H9 (cell line): Measurements from ENCODE around the gene SRRT. TPM values are rescaled to one million over a fixed set of nuclear protein-coding genes. Genes with fewer than 3 reads are reported as not detected.
A peak's percentile ranks its signal among the peaks of the same experiment; 100 is the strongest.

ENCODE experiments used
- DNase-seq: peaks from one replicate; pipeline ENCODE4 v3.0.0-alpha.2; 2017
- H2AFZ ChIP-seq: one replicate; pipeline ENCODE4 v1.6.1; 2013; ENCODE audit warnings: mild to moderate bottlenecking, low read length, control low read depth, moderate library complexity
- H2AK5ac ChIP-seq: 2 replicates; pipeline ENCODE4 v1.6.1; 2013; ENCODE audit warnings: low read length, control low read depth, mixed read lengths; ENCODE audit not compliant: insufficient read length
- H2BK120ac ChIP-seq: one replicate; pipeline ENCODE4 v1.6.1; 2013; ENCODE audit warnings: low read depth, mild to moderate bottlenecking, low read length, control low read depth, inconsistent platforms; ENCODE audit not compliant: poor library complexity, severe bottlenecking
- H2BK12ac ChIP-seq: 2 replicates; pipeline ENCODE4 v1.6.1; 2013; ENCODE audit warnings: low read length, control low read depth, mixed read lengths, low read depth; ENCODE audit not compliant: insufficient read length
- H2BK15ac ChIP-seq: 2 replicates; pipeline ENCODE4 v1.6.1; 2013; ENCODE audit warnings: low read depth, low read length, control low read depth
- H2BK20ac ChIP-seq: one replicate; pipeline ENCODE4 v1.6.1; 2013; ENCODE audit warnings: low read depth, mild to moderate bottlenecking, low read length, control low read depth, inconsistent platforms; ENCODE audit not compliant: poor library complexity, severe bottlenecking
- H2BK5ac ChIP-seq: 2 replicates; pipeline ENCODE4 v1.6.1; 2013; ENCODE audit warnings: low read length, control low read depth, mixed read lengths; ENCODE audit not compliant: insufficient read length
- H3K14ac ChIP-seq: 2 replicates; pipeline ENCODE4 v1.6.1; 2013; ENCODE audit warnings: low read length, control low read depth; ENCODE audit not compliant: insufficient read depth
- H3K18ac ChIP-seq: 2 replicates; pipeline ENCODE4 v1.6.1; 2013; ENCODE audit warnings: low read depth, mild to moderate bottlenecking, mixed read lengths, low read length, control low read depth; ENCODE audit not compliant: insufficient read length
- H3K23ac ChIP-seq: 2 replicates; pipeline ENCODE4 v1.6.1; 2013; ENCODE audit warnings: low read length, control low read depth, mixed read lengths, low read depth; ENCODE audit not compliant: insufficient read length
- H3K23me2 ChIP-seq: 2 replicates; pipeline ENCODE4 v1.6.1; 2013; ENCODE audit warnings: low read depth, mild to moderate bottlenecking, mixed read lengths, low read length, control low read depth; ENCODE audit not compliant: insufficient read length, poor library complexity, severe bottlenecking
- H3K27ac ChIP-seq: 2 replicates; pipeline ENCODE4 v1.5.1; 2013; ENCODE audit warnings: low read length, control low read depth, mixed read lengths, low read depth; ENCODE audit not compliant: insufficient read length
- H3K27me3 ChIP-seq: 2 replicates; pipeline ENCODE4 v1.6.1; 2013; ENCODE audit warnings: low read length, control low read depth, inconsistent platforms; ENCODE audit not compliant: insufficient read depth
- H3K4ac ChIP-seq: 2 replicates; pipeline ENCODE4 v1.6.1; 2013; ENCODE audit warnings: low read depth, mild to moderate bottlenecking, control low read depth, inconsistent platforms, low read length, moderate library complexity
- H3K4me1 ChIP-seq: 2 replicates; pipeline ENCODE4 v1.6.1; 2013; ENCODE audit warnings: low read length, control low read depth, inconsistent platforms; ENCODE audit not compliant: insufficient read depth
- H3K4me2 ChIP-seq: 2 replicates; pipeline ENCODE4 v1.6.1; 2013; ENCODE audit warnings: low read length, control low read depth, mixed read lengths; ENCODE audit not compliant: insufficient read length, insufficient read depth
- H3K56ac ChIP-seq: 2 replicates; pipeline ENCODE4 v1.6.1; 2013; ENCODE audit warnings: low read depth, mild to moderate bottlenecking, mixed read lengths, low read length, control low read depth; ENCODE audit not compliant: insufficient read length
- H3K79me1 ChIP-seq: 2 replicates; pipeline ENCODE4 v1.6.1; 2013; ENCODE audit warnings: low read depth, mild to moderate bottlenecking, moderate library complexity, low read length, control low read depth, inconsistent platforms; ENCODE audit not compliant: insufficient read depth, poor library complexity, severe bottlenecking
- H3K79me2 ChIP-seq: 2 replicates; pipeline ENCODE4 v1.6.1; 2013; ENCODE audit warnings: low read length, control low read depth, inconsistent platforms; ENCODE audit not compliant: insufficient read depth
- H3K9ac ChIP-seq: 2 replicates; pipeline ENCODE4 v1.6.1; 2013; ENCODE audit warnings: low read length, control low read depth, mixed read lengths; ENCODE audit not compliant: insufficient read length; ENCODE audit errors: extremely low read depth
- H3K9me3 ChIP-seq: one replicate; pipeline ENCODE4 v1.6.1; 2013; ENCODE audit warnings: low read depth, low read length, inconsistent platforms; ENCODE audit not compliant: control insufficient read depth
- H3T11ph ChIP-seq: one replicate; pipeline ENCODE4 v1.6.1; 2013; ENCODE audit warnings: mild to moderate bottlenecking, low read length, control low read depth, inconsistent platforms
- H4K20me1 ChIP-seq: one replicate; pipeline ENCODE4 v1.6.1; 2013; ENCODE audit not compliant: control insufficient read depth, insufficient read length, insufficient read depth
- H4K5ac ChIP-seq: 2 replicates; pipeline ENCODE4 v1.6.1; 2013; ENCODE audit warnings: low read depth, mild to moderate bottlenecking, mixed read lengths, low read length, control low read depth; ENCODE audit not compliant: insufficient read length
- H4K8ac ChIP-seq: replicated peaks from 2 replicates; pipeline ENCODE4 v1.6.1; 2013; ENCODE audit warnings: low read length, control low read depth, mixed read lengths, low read depth; ENCODE audit not compliant: insufficient read length
- H4K91ac ChIP-seq: 2 replicates; pipeline ENCODE4 v1.6.1; 2013; ENCODE audit warnings: low read depth, mild to moderate bottlenecking, moderate library complexity, mixed read lengths, low read length, control low read depth; ENCODE audit not compliant: insufficient read length
- H3K27ac Mint-ChIP-seq, 3 experiments: 2 replicates in 2 of 3; 3 replicates in 1 of 3; pipeline ENCODE4 v1.8.0; 2020 to 2021; ENCODE audit warnings: mixed read lengths in 3 of 3, mild to moderate bottlenecking in 1 of 3, moderate library complexity in 1 of 3
- H3K27me3 Mint-ChIP-seq: 2 replicates; pipeline ENCODE4 v1.8.0; 2021; ENCODE audit warnings: low read depth, mild to moderate bottlenecking, moderate library complexity, mixed read lengths
- H3K36me3 Mint-ChIP-seq, 3 experiments: 2 replicates in 2 of 3; 3 replicates in 1 of 3; pipeline ENCODE4 v1.8.0; 2020 to 2021; ENCODE audit warnings: low read depth in 3 of 3, mixed read lengths in 3 of 3; ENCODE audit not compliant: insufficient read depth in 1 of 3
- H3K4me1 Mint-ChIP-seq, 2 experiments: 2 replicates each; pipeline ENCODE4 v1.8.0; 2020; ENCODE audit warnings: mixed read lengths in 2 of 2
- H3K4me3 Mint-ChIP-seq, 2 experiments: 2 replicates in 1 of 2; 3 replicates in 1 of 2; pipeline ENCODE4 v1.8.0; 2020 to 2021; ENCODE audit warnings: mild to moderate bottlenecking in 2 of 2, mixed read lengths in 2 of 2, moderate library complexity in 1 of 2
- H3K9me3 Mint-ChIP-seq, 2 experiments: 2 replicates in 1 of 2; 3 replicates in 1 of 2; pipeline ENCODE4 v1.8.0; 2020; ENCODE audit warnings: mild to moderate bottlenecking in 2 of 2, mixed read lengths in 2 of 2, moderate library complexity in 1 of 2
- CTCF ChIP-seq: fragments of 200-600 bp; sonication (generic); conservative IDR thresholded peaks from 3 replicates; pipeline ENCODE4 v1.8.0; 2021; ENCODE audit warnings: antibody characterized with exemption, mild to moderate bottlenecking
- WGBS: extraction: QIAGEN DNeasy Blood & Tissue Kit; methylation state at CpG from one replicate; pipeline ENCODE4 v1.1.7; 2013; ENCODE audit warnings: missing lambda C conversion rate, low lambda C conversion rate, mixed read lengths; ENCODE audit not compliant: insufficient read length; ENCODE audit errors: extremely low coverage; 5-methylcytosine and 5-hydroxymethylcytosine counted together
- total RNA-seq: library from RNA; stranded (reverse); gene quantifications from 2 replicates; pipeline ENCODE4 v1.2.1, GENCODE V29; 2021

Gene SRRT
- total RNA-seq, 1 experiment from 2014 or later = 373 TPM

GRCh38 chr7:100856871-100857282, 18.0 kb upstream of the SRRT start:
- WGBS = no CpG with 5 or more reads among the region's 16 CpGs
- no peak for DNase-seq
- no peaks in the 10 kb centered on the region for H3K27me3 ChIP-seq
- H4K20me1 ChIP-seq = no peaks in the 10 kb centered on the region
- H2AFZ ChIP-seq = no peak overlapping the region
- H4K5ac ChIP-seq = no peak overlapping the region
- no peak overlapping the region for H3K18ac ChIP-seq
- H3K9ac ChIP-seq = no peak overlapping the region
- no peak overlapping the region for H3T11ph ChIP-seq
- H3K23me2 ChIP-seq = peaks cover 4% of the 10 kb centered on the region
- H2AK5ac ChIP-seq = no peak overlapping the region
- H2BK120ac ChIP-seq = no peak overlapping the region
- H3K79me2 ChIP-seq = peaks cover 2% of the 10 kb centered on the region; the same call in 1 of the 2 replicates
- no peak overlapping the region for H3K14ac ChIP-seq
- no peak overlapping the region for H4K8ac ChIP-seq
- H2BK15ac ChIP-seq = no peak overlapping the region
- no peaks in the 10 kb centered on the region for H3K27me3 Mint-ChIP-seq
- no peaks in the 10 kb centered on the region for H3K9me3 ChIP-seq
- H3K27ac Mint-ChIP-seq = peak overlapping the region; percentile 68 to 94 (median 70); a peak in 2 of 7 replicates
- no peak overlapping the region for H3K56ac ChIP-seq
- H2BK12ac ChIP-seq = no peak overlapping the region
- H4K91ac ChIP-seq = no peak overlapping the region
- H2BK20ac ChIP-seq = no peak overlapping the region
- H3K36me3 Mint-ChIP-seq = peaks cover 11 to 33% (median 32%) of the 10 kb centered on the region in 3 experiments; a peak in 6 of 7 replicates
- TF ChIP-seq CTCF = no peak
- peaks cover 3% of the 10 kb centered on the region for H3K79me1 ChIP-seq
- H3K4me3 Mint-ChIP-seq = no peak overlapping the region
- H3K27ac ChIP-seq = no peak overlapping the region
- H3K23ac ChIP-seq = no peak overlapping the region
- no peaks in the 10 kb centered on the region for H3K4me1 ChIP-seq
- H3K4ac ChIP-seq = no peak overlapping the region
- H3K4me1 Mint-ChIP-seq = peaks cover 3 to 10% of the 10 kb centered on the region in 2 experiments; a peak in 2 of 4 replicates
- H3K9me3 Mint-ChIP-seq = no peaks in the 10 kb centered on the region; a peak in 1 of 5 replicates
- H3K4me2 ChIP-seq = no peak overlapping the region
- no peak overlapping the region for H2BK5ac ChIP-seq
